ENCODE results near the gene OSBP2. TPM values are rescaled to one million over a fixed set of nuclear protein-coding genes. Genes with fewer than 3 reads are reported as not detected.

The OSBP2 gene
- total RNA-seq, 3 donors from 2014 or later = 0.96 to 4.6 (median 4.4) TPM

- Histone ChIP-seq H3K9me3 (no peaks in the 10 kb centered on the region), H3K27me3 (no peaks in the 10 kb centered on the region), H3K4me1 (no peaks in the 10 kb centered on the region), H3K27ac (no peak overlapping the region), H3K36me3 (no peaks in the 10 kb centered on the region), H3K4me3 (no peak overlapping the region)
- no peak for DNase-seq (ENCODE audit: low spot score in 2 of 2)
- TF ChIP-seq POLR2A (IDR thresholded peaks at IDR 0.05) (no peak), POLR2AphosphoS5 (IDR thresholded peaks at IDR 0.05) (no peak), CTCF (IDR thresholded peaks at IDR 0.05) (no peak)
- intact Hi-C loops (cut with DNase I; ENCODE audit: low total_unique reads) = no loop called here
These were observed 211.1 kb downstream of the OSBP2 start for GRCh38 chr22:30905696-30906341.

GRCh38 chr22:30906411-30906810 is 211.7 kb downstream of the OSBP2 start:
- no peak for TF ChIP-seq CTCF (IDR thresholded peaks at IDR 0.05)
- no peak for TF ChIP-seq POLR2A (IDR thresholded peaks at IDR 0.05)
- no peak for TF ChIP-seq POLR2AphosphoS5 (IDR thresholded peaks at IDR 0.05)
- no peaks in the 10 kb centered on the region for H3K36me3 ChIP-seq
- no peak overlapping the region for H3K4me3 ChIP-seq
- no peak overlapping the region for H3K27ac ChIP-seq
- intact Hi-C loops (cut with DNase I; ENCODE audit: low total_unique reads) = no loop called here
- DNase-seq (ENCODE audit: low spot score in 2 of 2) = no peak
- no peaks in the 10 kb centered on the region for H3K9me3 ChIP-seq
- H3K4me1 ChIP-seq = no peaks in the 10 kb centered on the region
- H3K27me3 ChIP-seq = no peaks in the 10 kb centered on the region

- Histone ChIP-seq H3K27me3 (no peaks in the 10 kb centered on the region), H3K9me3 (no peaks in the 10 kb centered on the region), H3K27ac (no peak overlapping the region), H3K4me1 (no peaks in the 10 kb centered on the region), H3K4me3 (no peak overlapping the region), H3K36me3 (no peaks in the 10 kb centered on the region)
- TF ChIP-seq POLR2AphosphoS5 (IDR thresholded peaks at IDR 0.05) = no peak
- no peak for TF ChIP-seq CTCF (IDR thresholded peaks at IDR 0.05)
- no peak for TF ChIP-seq POLR2A (IDR thresholded peaks at IDR 0.05)
- intact Hi-C loops (cut with DNase I; ENCODE audit: low total_unique reads) = no loop called here
- no peak for DNase-seq (ENCODE audit: low spot score in 2 of 2)
These were observed 212.3 kb downstream of the OSBP2 start for GRCh38 chr22:30906946-30907345.

- H3K27me3 ChIP-seq = no peaks in the 10 kb centered on the region
- no peaks in the 10 kb centered on the region for H3K9me3 ChIP-seq
- no peaks in the 10 kb centered on the region for H3K4me1 ChIP-seq
- intact Hi-C loops (cut with DNase I; ENCODE audit: low total_unique reads) = no loop called here
- H3K36me3 ChIP-seq = no peaks in the 10 kb centered on the region
- no peak overlapping the region for H3K4me3 ChIP-seq
- TF ChIP-seq POLR2A (IDR thresholded peaks at IDR 0.05) = no peak
- TF ChIP-seq CTCF (IDR thresholded peaks at IDR 0.05) = no peak
- TF ChIP-seq POLR2AphosphoS5 (IDR thresholded peaks at IDR 0.05) = no peak
- H3K27ac ChIP-seq = no peak overlapping the region
- no peak for DNase-seq (ENCODE audit: low spot score in 2 of 2)
These were observed 213.4 kb downstream of the OSBP2 start for GRCh38 chr22:30908051-30908461.

GRCh38 chr22:30909306-30909705 is 214.6 kb downstream of the OSBP2 start:
- H3K9me3 ChIP-seq = no peaks in the 10 kb centered on the region
- no peak for DNase-seq (ENCODE audit: low spot score in 2 of 2)
- no peak overlapping the region for H3K4me3 ChIP-seq
- H3K27ac ChIP-seq = no peak overlapping the region
- H3K36me3 ChIP-seq = no peaks in the 10 kb centered on the region
- intact Hi-C loops (cut with DNase I; ENCODE audit: low total_unique reads) = no loop called here
- no peaks in the 10 kb centered on the region for H3K4me1 ChIP-seq
- no peaks in the 10 kb centered on the region for H3K27me3 ChIP-seq
- TF ChIP-seq POLR2A (IDR thresholded peaks at IDR 0.05) (no peak), POLR2AphosphoS5 (IDR thresholded peaks at IDR 0.05) (no peak), CTCF (IDR thresholded peaks at IDR 0.05) (no peak)

Data from breast epithelium (tissue), 4 donors.